Measurements from ENCODE around the gene IL17RD. TPM values are rescaled to one million over a fixed set of nuclear protein-coding genes. Genes with fewer than 3 reads are reported as not detected.

Gene IL17RD
- total and polyA plus RNA-seq, 12 donors = 1.3 to 15.6 (median 4.9) TPM

DNA sequence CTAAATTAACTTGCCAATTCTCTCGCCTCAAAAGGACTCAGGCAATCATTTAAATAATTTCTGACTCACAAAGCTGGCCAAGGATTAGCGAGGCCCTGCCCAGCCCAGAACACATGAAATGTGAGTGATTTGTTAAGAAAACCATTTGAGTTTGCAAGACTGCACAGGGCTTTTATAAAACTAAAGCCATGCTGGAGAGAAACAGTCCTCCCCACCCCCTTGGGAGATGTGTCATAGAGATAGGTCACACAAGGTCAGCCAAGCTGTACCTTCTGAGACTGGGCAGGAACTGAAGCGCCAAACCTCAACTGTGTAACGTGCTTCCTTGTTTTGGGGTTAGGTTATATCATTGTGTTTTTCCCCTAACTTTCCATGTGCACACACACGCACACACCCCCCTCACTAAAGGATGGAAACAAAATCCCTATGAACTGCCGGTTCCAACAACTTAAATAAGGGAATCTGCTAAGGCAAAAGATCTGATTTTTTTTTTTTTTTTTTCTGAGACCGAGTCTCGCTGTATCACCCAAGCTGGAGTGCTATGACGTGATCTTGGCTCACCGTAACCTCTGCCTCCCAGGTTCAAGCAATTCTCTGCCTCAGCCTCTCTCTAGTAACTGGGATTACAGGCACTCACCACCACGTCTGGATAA, 96.6 kb downstream of the IL17RD start:
- peak overlapping the region in 8 of 10 donors; percentile 15 to 65 (median 56) for H3K27ac ChIP-seq
- 26 to 37% methylated on average over 11 of the region's 11 CpGs for WGBS, 2 donors
- no peak overlapping the region for H3K4me3 ChIP-seq
- H3K4me1 ChIP-seq = peaks cover 0 to 33% (median 9%) of the 10 kb centered on the region in 9 donors
- peak; percentile 80 to 94 (median 86) for ATAC-seq
- H3K27me3 ChIP-seq = no peaks in the 10 kb centered on the region
- peak in 1 of 2 donors; percentile 53 for DNase-seq
- intact Hi-C loops (cut with DNase I) = loop anchor here in 1 of 10 donors (5.0 kb wide), 1 partner anchor 61 kb away; no protein-coding TSS in a partner anchor
- H3K9me3 ChIP-seq = peaks cover 0 to 8% (median 0%) of the 10 kb centered on the region in 11 donors
- TF ChIP-seq CTCF (IDR thresholded peaks at IDR 0.05) = no peak
- H3K36me3 ChIP-seq = no peaks in the 10 kb centered on the region

- peaks cover 3 to 54% (median 21%) of the 10 kb centered on the region in 9 donors for H3K4me1 ChIP-seq
- 96% methylated on average over 6 of the region's 6 CpGs for WGBS, 2 donors
- intact Hi-C loops (cut with DNase I) = loop anchor here in 1 of 10 donors (5.0 kb wide), 1 partner anchor 59 kb away; no protein-coding TSS in a partner anchor
- no peak for TF ChIP-seq CTCF (IDR thresholded peaks at IDR 0.05)
- H3K27ac ChIP-seq = no peak overlapping the region
- no peaks in the 10 kb centered on the region for H3K27me3 ChIP-seq
- no peak overlapping the region for H3K4me3 ChIP-seq
- peaks cover 0 to 8% (median 0%) of the 10 kb centered on the region in 11 donors for H3K9me3 ChIP-seq
- H3K36me3 ChIP-seq = no peaks in the 10 kb centered on the region
- ATAC-seq (no peak), DNase-seq (no peak)
These were observed 98.7 kb downstream of the IL17RD start for GRCh38 chr3:57066471-57066870.

DNA sequence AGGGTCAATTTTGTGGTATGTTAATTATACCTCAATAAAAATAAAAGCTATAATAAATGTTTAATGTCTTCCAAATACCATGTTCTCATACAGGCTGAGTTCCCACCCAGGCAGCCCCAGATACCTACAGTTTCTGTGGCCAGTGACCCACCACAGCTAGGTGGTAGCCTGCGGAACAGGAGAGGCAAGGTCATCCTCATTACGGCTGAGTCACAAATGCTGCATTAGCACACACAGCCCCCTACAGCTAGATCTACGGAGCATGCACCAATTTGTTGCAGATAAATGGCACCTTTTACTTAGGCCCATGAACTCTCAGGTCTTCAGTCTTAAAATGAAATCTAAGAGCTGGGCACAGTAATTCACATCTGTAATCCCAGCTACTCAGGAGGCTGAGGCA, 99.6 kb downstream of the IL17RD start:
- no peak for TF ChIP-seq CTCF (IDR thresholded peaks at IDR 0.05)
- WGBS, 2 donors = 93 to 95% methylated on average over 3 of the region's 3 CpGs
- no peaks in the 10 kb centered on the region for H3K9me3 ChIP-seq
- no peak overlapping the region for H3K4me3 ChIP-seq
- H3K4me1 ChIP-seq = peaks cover 3 to 63% (median 21%) of the 10 kb centered on the region in 9 donors
- no peak for ATAC-seq
- intact Hi-C loops (cut with DNase I) = loop anchor here in 1 of 10 donors (5.0 kb wide), 1 partner anchor 58 kb away; no protein-coding TSS in a partner anchor
- no peak for DNase-seq
- H3K27ac ChIP-seq = no peak overlapping the region
- H3K36me3 ChIP-seq = no peaks in the 10 kb centered on the region
- H3K27me3 ChIP-seq = no peaks in the 10 kb centered on the region

DNA sequence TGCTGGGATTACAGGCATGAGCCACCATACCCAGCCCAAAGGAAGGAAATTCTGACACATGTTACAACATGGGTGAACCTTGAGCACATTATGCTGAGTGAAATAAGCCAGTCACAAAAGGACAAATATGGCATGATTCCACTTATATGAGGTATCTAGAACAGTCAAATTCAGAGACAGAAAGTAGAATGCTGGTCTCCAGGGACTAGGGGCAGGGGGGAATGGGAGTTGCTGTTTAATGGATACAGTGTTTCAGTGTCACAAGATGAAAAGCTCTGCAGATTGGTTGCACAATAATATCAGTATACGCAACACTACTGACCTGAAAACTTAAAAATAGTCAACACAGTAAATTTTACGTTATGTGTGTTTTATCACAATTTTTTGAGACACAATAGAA, 100.6 kb downstream of the IL17RD start:
- Histone ChIP-seq H3K36me3 (no peaks in the 10 kb centered on the region), H3K27ac (no peak overlapping the region), H3K4me3 (no peak overlapping the region), H3K27me3 (no peaks in the 10 kb centered on the region), H3K9me3 (no peaks in the 10 kb centered on the region), H3K4me1 (peaks cover 3 to 73% (median 21%) of the 10 kb centered on the region in 9 donors)
- no peak for TF ChIP-seq CTCF (IDR thresholded peaks at IDR 0.05)
- ATAC-seq (no peak), DNase-seq (no peak)
- WGBS, 2 donors = 90 to 96% methylated on average over 2 of the region's 2 CpGs
- intact Hi-C loops (cut with DNase I) = no loop called here

Data from heart right ventricle (tissue), 16 donors.